8988T (cell line): ENCODE data around the gene RNF224.
"Not testable (repeated sequence)": the region's sequence is repeated elsewhere in the genome, so short reads cannot be mapped to it uniquely, and the experiment has no call there.

ENCODE experiments used
- DNase-seq: peaks from one replicate; pipeline ENCODE4 v3.0.0; 2011

Gene RNF224

GRCh38 chr9:137228968-137229896 lies 1.9 kb downstream of the RNF224 start:
- no peak for DNase-seq

- no peak for DNase-seq
Measured at GRCh38 chr9:137229903-137230704, 2.8 kb downstream of the RNF224 start.

- DNase-seq, result no peak
Measured at GRCh38 chr9:137230705-137231371, 3.5 kb downstream of the RNF224 start, which contains the start of gene SLC34A3. Gene SLC34A3 (plus strand): TSS chr9:137230901. CDS start chr9:137231703, 802 bp downstream.

GRCh38 chr9:137231372-137232039 lies 4.2 kb downstream of the RNF224 start:
- no peak for DNase-seq

GRCh38 chr9:137232101-137232500 lies 4.8 kb downstream of the RNF224 start:
- DNase-seq, result no peak

- DNase-seq, result no peak
Measured at GRCh38 chr9:137232510-137232909, 5.2 kb downstream of the RNF224 start.

GRCh38 chr9:137233143-137233980 lies 6.1 kb downstream of the RNF224 start:
- DNase-seq, result no peak

- no peak for DNase-seq
Measured at GRCh38 chr9:137234055-137234697, 6.9 kb downstream of the RNF224 start.

GRCh38 chr9:137234758-137235423 lies 7.6 kb downstream of the RNF224 start:
- DNase-seq, result no peak

- DNase-seq, result no peak
Measured at GRCh38 chr9:137235424-137236237, 8.3 kb downstream of the RNF224 start.

- peak; percentile 100 for DNase-seq
Measured at GRCh38 chr9:137236238-137236935, 9.1 kb downstream of the RNF224 start.

GRCh38 chr9:137236936-137237421 lies 9.7 kb downstream of the RNF224 start:
- no peak for DNase-seq

- no peak for DNase-seq
Measured at GRCh38 chr9:137237759-137238726, 10.7 kb downstream of the RNF224 start.

GRCh38 chr9:137239541-137240200 lies 12.4 kb downstream of the RNF224 start:
- DNase-seq, result not testable (repeated sequence)

GRCh38 chr9:137240318-137240840 lies 13.1 kb downstream of the RNF224 start:
- no peak for DNase-seq

GRCh38 chr9:137240841-137241489 lies 13.7 kb downstream of the RNF224 start, which contains the start of gene TUBB4B:
Gene TUBB4B (plus strand): TSS chr9:137241287. CDS start chr9:137241361, 74 bp downstream.
- DNase-seq, result peak; percentile 99
